H1 (cell line): ENCODE data around the gene EHD2. TPM values are rescaled to one million over a fixed set of nuclear protein-coding genes. Genes with fewer than 3 reads are reported as not detected.
A peak's percentile ranks its signal among the peaks of the same experiment; 100 is the strongest.

Experiments used
- ATF3 ChIP-seq: IDR thresholded peaks from 2 replicates; pipeline ENCODE4 v1.6.1; 2011; ENCODE audit warnings: low read depth, mild to moderate bottlenecking, low read length; ENCODE audit not compliant: insufficient read depth
- BACH1 ChIP-seq: IDR thresholded peaks from 2 replicates; pipeline ENCODE4 v1.6.1; 2012; ENCODE audit warnings: low read length, improper control_type of control experiment
- BCL11A ChIP-seq, 2 experiments: IDR thresholded peaks; one replicate each; pipeline ENCODE4 v1.6.1; 2011; ENCODE audit warnings: low read depth in 2 of 2, low read length in 2 of 2, mild to moderate bottlenecking in 2 of 2
- RAD21 ChIP-seq, 2 experiments: IDR thresholded peaks in 1 of 2; conservative IDR thresholded peaks in 1 of 2; 2 replicates each; pipeline ENCODE4 v1.6.1; 2011; ENCODE audit warnings: low read depth in 2 of 2, low read length in 2 of 2, improper control_type of control experiment in 1 of 2, inconsistent platforms in 1 of 2, mild to moderate bottlenecking in 1 of 2, moderate library complexity in 1 of 2
- SUZ12 ChIP-seq: fragments of 200-600 bp; sonication (generic); IDR thresholded peaks from 2 replicates; pipeline ENCODE4 v1.6.1; 2012; ENCODE audit warnings: mild to moderate bottlenecking, inconsistent platforms, low read length, moderate library complexity, mixed read lengths
- TAF1 ChIP-seq: IDR thresholded peaks from 2 replicates; pipeline ENCODE4 v1.6.1; 2011; ENCODE audit warnings: mild to moderate bottlenecking, low read depth, low read length
- TEAD4 ChIP-seq: IDR thresholded peaks from 2 replicates; pipeline ENCODE4 v1.6.1; 2012; ENCODE audit warnings: low read depth, low read length, inconsistent platforms, mixed read lengths
- polyA plus RNA-seq, 7 experiments: library from polyadenylated mRNA; depleted of rRNA in 3 of 7; stranded (reverse) in 5 of 7; unstranded in 2 of 7; fragments of >200 nt in 5 of 7; fragments of 200-250 nt in 2 of 7; gene quantifications; 1 replicate in 5 of 7; 2 replicates in 1 of 7; 4 replicates in 1 of 7; pipeline versions ENCODE4 v1.2.1 to v1.2.3, GENCODE V29; 2011 to 2013; ENCODE audit warnings: missing spikeins in 2 of 7, mixed read lengths in 2 of 7
- total RNA-seq: library from RNA; stranded (reverse); fragmentation: NEBNext Ultra II Directional; extraction: Animal tissue kit (Norgen Biotek cat#: 25700); gene quantifications from 2 replicates; pipeline ENCODE4 v1.2.1, GENCODE V29; 2021
- TF ChIP-seq, protein P1 (sequence below): fragments of 300-600 bp; sonication (generic); IDR thresholded peaks from 2 replicates; pipeline ENCODE4 v1.7.1; 2012; ENCODE audit warnings: low read length, moderate library complexity, mild to moderate bottlenecking, inconsistent platforms; ENCODE audit not compliant: insufficient replicate concordance

The EHD2 gene
- total and polyA plus RNA-seq, 2 of the 8 experiments (the other 6 are each of a cell fraction or from before 2014, with no cell fraction given): 4.5 to 14.3 TPM

DNA sequence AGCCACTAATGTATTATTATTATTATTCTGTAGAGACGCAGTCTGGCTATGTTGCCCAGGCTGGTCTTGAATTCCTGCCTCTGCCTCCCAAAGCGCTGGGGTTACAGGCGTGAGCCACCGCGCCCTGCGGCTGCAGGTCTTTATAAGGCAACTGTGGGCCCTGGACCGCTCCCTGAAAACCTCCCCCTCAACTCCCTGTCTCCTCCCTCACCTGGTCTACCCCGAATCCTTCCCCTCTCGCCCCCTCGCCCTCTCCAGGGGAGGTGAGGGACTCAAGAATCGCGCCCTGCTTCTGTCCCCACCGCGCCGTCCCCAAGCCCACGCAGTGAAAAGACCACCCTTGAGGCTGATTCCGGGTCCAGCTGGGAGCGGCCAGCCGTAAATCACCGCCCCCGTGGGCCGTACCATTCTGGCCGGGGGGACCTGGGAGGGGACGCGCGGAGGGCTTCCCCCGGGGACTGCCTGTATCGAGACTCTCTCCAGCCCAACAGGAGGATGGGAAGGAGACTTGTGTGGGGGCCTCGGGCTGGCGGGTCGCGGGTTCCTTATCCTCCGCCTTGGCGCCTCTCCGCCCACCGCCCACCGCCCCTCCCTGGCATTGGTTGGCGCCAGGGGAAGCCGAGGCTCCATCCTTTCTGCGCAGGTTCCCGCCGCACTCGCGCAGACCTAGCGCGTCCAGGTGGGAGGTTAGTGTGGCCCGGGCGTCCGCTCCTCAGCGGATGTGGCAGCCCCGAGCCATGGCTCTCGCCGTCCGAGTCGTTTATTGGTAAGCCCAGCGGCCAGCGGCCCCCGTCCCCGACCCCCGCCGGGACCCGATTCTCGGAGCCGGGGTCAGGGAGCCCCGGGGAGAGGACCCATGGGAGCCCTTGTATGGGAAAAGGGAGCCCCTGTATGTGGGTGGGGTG lies 65.1 kb downstream of the EHD2 start, which contains the start of gene SELENOW (continued):
- TF ChIP-seq, protein P1, sequence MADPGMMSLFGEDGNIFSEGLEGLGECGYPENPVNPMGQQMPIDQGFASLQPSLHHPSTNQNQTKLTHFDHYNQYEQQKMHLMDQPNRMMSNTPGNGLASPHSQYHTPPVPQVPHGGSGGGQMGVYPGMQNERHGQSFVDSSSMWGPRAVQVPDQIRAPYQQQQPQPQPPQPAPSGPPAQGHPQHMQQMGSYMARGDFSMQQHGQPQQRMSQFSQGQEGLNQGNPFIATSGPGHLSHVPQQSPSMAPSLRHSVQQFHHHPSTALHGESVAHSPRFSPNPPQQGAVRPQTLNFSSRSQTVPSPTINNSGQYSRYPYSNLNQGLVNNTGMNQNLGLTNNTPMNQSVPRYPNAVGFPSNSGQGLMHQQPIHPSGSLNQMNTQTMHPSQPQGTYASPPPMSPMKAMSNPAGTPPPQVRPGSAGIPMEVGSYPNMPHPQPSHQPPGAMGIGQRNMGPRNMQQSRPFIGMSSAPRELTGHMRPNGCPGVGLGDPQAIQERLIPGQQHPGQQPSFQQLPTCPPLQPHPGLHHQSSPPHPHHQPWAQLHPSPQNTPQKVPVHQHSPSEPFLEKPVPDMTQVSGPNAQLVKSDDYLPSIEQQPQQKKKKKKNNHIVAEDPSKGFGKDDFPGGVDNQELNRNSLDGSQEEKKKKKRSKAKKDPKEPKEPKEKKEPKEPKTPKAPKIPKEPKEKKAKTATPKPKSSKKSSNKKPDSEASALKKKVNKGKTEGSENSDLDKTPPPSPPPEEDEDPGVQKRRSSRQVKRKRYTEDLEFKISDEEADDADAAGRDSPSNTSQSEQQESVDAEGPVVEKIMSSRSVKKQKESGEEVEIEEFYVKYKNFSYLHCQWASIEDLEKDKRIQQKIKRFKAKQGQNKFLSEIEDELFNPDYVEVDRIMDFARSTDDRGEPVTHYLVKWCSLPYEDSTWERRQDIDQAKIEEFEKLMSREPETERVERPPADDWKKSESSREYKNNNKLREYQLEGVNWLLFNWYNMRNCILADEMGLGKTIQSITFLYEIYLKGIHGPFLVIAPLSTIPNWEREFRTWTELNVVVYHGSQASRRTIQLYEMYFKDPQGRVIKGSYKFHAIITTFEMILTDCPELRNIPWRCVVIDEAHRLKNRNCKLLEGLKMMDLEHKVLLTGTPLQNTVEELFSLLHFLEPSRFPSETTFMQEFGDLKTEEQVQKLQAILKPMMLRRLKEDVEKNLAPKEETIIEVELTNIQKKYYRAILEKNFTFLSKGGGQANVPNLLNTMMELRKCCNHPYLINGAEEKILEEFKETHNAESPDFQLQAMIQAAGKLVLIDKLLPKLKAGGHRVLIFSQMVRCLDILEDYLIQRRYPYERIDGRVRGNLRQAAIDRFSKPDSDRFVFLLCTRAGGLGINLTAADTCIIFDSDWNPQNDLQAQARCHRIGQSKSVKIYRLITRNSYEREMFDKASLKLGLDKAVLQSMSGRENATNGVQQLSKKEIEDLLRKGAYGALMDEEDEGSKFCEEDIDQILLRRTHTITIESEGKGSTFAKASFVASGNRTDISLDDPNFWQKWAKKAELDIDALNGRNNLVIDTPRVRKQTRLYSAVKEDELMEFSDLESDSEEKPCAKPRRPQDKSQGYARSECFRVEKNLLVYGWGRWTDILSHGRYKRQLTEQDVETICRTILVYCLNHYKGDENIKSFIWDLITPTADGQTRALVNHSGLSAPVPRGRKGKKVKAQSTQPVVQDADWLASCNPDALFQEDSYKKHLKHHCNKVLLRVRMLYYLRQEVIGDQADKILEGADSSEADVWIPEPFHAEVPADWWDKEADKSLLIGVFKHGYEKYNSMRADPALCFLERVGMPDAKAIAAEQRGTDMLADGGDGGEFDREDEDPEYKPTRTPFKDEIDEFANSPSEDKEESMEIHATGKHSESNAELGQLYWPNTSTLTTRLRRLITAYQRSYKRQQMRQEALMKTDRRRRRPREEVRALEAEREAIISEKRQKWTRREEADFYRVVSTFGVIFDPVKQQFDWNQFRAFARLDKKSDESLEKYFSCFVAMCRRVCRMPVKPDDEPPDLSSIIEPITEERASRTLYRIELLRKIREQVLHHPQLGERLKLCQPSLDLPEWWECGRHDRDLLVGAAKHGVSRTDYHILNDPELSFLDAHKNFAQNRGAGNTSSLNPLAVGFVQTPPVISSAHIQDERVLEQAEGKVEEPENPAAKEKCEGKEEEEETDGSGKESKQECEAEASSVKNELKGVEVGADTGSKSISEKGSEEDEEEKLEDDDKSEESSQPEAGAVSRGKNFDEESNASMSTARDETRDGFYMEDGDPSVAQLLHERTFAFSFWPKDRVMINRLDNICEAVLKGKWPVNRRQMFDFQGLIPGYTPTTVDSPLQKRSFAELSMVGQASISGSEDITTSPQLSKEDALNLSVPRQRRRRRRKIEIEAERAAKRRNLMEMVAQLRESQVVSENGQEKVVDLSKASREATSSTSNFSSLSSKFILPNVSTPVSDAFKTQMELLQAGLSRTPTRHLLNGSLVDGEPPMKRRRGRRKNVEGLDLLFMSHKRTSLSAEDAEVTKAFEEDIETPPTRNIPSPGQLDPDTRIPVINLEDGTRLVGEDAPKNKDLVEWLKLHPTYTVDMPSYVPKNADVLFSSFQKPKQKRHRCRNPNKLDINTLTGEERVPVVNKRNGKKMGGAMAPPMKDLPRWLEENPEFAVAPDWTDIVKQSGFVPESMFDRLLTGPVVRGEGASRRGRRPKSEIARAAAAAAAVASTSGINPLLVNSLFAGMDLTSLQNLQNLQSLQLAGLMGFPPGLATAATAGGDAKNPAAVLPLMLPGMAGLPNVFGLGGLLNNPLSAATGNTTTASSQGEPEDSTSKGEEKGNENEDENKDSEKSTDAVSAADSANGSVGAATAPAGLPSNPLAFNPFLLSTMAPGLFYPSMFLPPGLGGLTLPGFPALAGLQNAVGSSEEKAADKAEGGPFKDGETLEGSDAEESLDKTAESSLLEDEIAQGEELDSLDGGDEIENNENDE: no peak
- TF ChIP-seq ATF3 (no peak), BACH1 (no peak), SUZ12 (no peak), TAF1 (peak; percentile 98), TEAD4 (0 out of 2 replicates have a peak, but pooled peaks have one; percentile 40), RAD21 (IDR thresholded peaks at IDR 0.05 in 1 of 2, conservative IDR thresholded peaks at IDR 0.05 in 1 of 2; ENCODE audit: low read depth in 2 of 2, low read length in 2 of 2) (no peak), BCL11A (IDR thresholded peaks at IDR 0.05; ENCODE audit: low read depth in 2 of 2, low read length in 2 of 2) (no peak)
